HEK293 (cell line): Measurements from ENCODE around the gene SPRED2.

ENCODE experiments used
- CTCF ChIA-PET: fragments of 350-600 bp; formaldehyde crosslinking; extraction: SDS; loops from one replicate; lab custom pipeline; 2021; ENCODE audit warnings: antibody characterized with exemption; lab: Yijun Ruan, JAX
- POLR2A ChIA-PET: fragments of 300-600 bp; formaldehyde crosslinking; extraction: SDS; loops from one replicate; lab custom pipeline; 2020; ENCODE audit warnings: antibody characterized with exemption, inconsistent platforms; lab: Yijun Ruan, JAX
- H3K27ac ChIP-seq: fragments of 200-500 bp; sonication (Bioruptor generic); 2 replicates; pipeline ENCODE4 v1.5.1; 2014; ENCODE audit warnings: low read depth, low read length, control low read depth, inconsistent platforms; ENCODE audit errors: extremely low read depth
- H3K36me3 ChIP-seq, 2 experiments: fragments of 200-500 bp in 1 of 2; sonication (Bioruptor generic) in 1 of 2; 1 replicate in 1 of 2; 2 replicates in 1 of 2; pipeline ENCODE4 v1.5.1; 2014 to 2017; ENCODE audit warnings: inconsistent platforms in 2 of 2, low read length in 2 of 2; ENCODE audit not compliant: control insufficient read depth in 2 of 2, insufficient read depth in 1 of 2
- H3K4me1 ChIP-seq: fragments of 200-500 bp; sonication (Bioruptor generic); 2 replicates; pipeline ENCODE4 v1.5.1; 2014; ENCODE audit warnings: mild to moderate bottlenecking, low read length, inconsistent platforms; ENCODE audit not compliant: control insufficient read depth, insufficient read depth
- H3K4me3 ChIP-seq: 2 replicates; pipeline ENCODE4 v1.5.1; 2011; ENCODE audit warnings: low read depth, mild to moderate bottlenecking, control low read depth, low read length, moderate library complexity
- H3K9me3 ChIP-seq: fragments of 200-500 bp; sonication (Bioruptor generic); 2 replicates; pipeline ENCODE4 v1.5.1; 2014; ENCODE audit warnings: low read depth, low read length, inconsistent platforms; ENCODE audit not compliant: control insufficient read depth, insufficient read depth
- FEZF1 ChIP-seq: fragments of 450-650 bp; formaldehyde crosslinking; IDR thresholded peaks from 2 replicates; pipeline ENCODE4 v1.5.1; 2016; ENCODE audit warnings: missing biosample characterization, missing genetic modification characterization
- HIC1 ChIP-seq: fragments of 450-650 bp; formaldehyde crosslinking; IDR thresholded peaks from 2 replicates; pipeline ENCODE4 v1.5.1; 2016; ENCODE audit warnings: missing biosample characterization, missing genetic modification characterization
- INSM2 ChIP-seq: fragments of 450-650 bp; formaldehyde crosslinking; IDR thresholded peaks from 2 replicates; pipeline ENCODE4 v1.5.1; 2016; ENCODE audit warnings: missing biosample characterization, missing genetic modification characterization
- KLF8 ChIP-seq: fragments of 450-650 bp; formaldehyde crosslinking; IDR thresholded peaks from 2 replicates; pipeline ENCODE4 v1.5.1; 2016; ENCODE audit warnings: missing biosample characterization, missing genetic modification characterization
- PRDM10 ChIP-seq: fragments of 450-650 bp; formaldehyde crosslinking; IDR thresholded peaks from 2 replicates; pipeline ENCODE4 v1.5.1; 2016; ENCODE audit warnings: missing biosample characterization, missing genetic modification characterization
- PRDM6 ChIP-seq: fragments of 450-650 bp; formaldehyde crosslinking; IDR thresholded peaks from 2 replicates; pipeline ENCODE4 v1.5.1; 2017; ENCODE audit warnings: missing biosample characterization, missing genetic modification characterization
- SP2 ChIP-seq: fragments of 450-650 bp; formaldehyde crosslinking; IDR thresholded peaks from 2 replicates; pipeline ENCODE4 v1.5.1; 2016; ENCODE audit warnings: missing biosample characterization, missing genetic modification characterization
- ZBTB21 ChIP-seq: fragments of 450-650 bp; formaldehyde crosslinking; IDR thresholded peaks from 2 replicates; pipeline ENCODE4 v1.5.1; 2017; ENCODE audit warnings: missing biosample characterization, missing genetic modification characterization
- ZBTB44 ChIP-seq: fragments of 450-650 bp; IDR thresholded peaks from 2 replicates; pipeline ENCODE4 v1.5.1; 2018; ENCODE audit warnings: missing biosample characterization, mild to moderate bottlenecking, missing genetic modification characterization
- ZBTB48 ChIP-seq: fragments of 450-650 bp; formaldehyde crosslinking; IDR thresholded peaks from 2 replicates; pipeline ENCODE4 v1.5.1; 2016; ENCODE audit warnings: missing biosample characterization, missing genetic modification characterization
- ZFP69B ChIP-seq: fragments of 450-650 bp; formaldehyde crosslinking; IDR thresholded peaks from 2 replicates; pipeline ENCODE4 v1.5.1; 2016; ENCODE audit warnings: missing biosample characterization, missing genetic modification characterization
- ZNF169 ChIP-seq: fragments of 450-650 bp; formaldehyde crosslinking; IDR thresholded peaks from 2 replicates; pipeline ENCODE4 v1.5.1; 2016; ENCODE audit warnings: missing biosample characterization, missing genetic modification characterization
- ZNF2 ChIP-seq: fragments of 450-650 bp; formaldehyde crosslinking; IDR thresholded peaks from 2 replicates; pipeline ENCODE4 v1.5.1; 2016; ENCODE audit warnings: missing biosample characterization, missing genetic modification characterization
- ZNF324 ChIP-seq: fragments of 450-650 bp; formaldehyde crosslinking; IDR thresholded peaks from 2 replicates; pipeline ENCODE4 v1.5.1; 2016; ENCODE audit warnings: missing biosample characterization, missing genetic modification characterization
- ZNF366 ChIP-seq: fragments of 450-650 bp; formaldehyde crosslinking; conservative IDR thresholded peaks from 2 replicates; pipeline ENCODE4 v1.5.1; 2016; ENCODE audit warnings: missing biosample characterization, missing genetic modification characterization
- ZNF449 ChIP-seq: fragments of 450-650 bp; formaldehyde crosslinking; IDR thresholded peaks from 2 replicates; pipeline ENCODE4 v1.5.1; 2017; ENCODE audit warnings: missing biosample characterization, mild to moderate bottlenecking, missing genetic modification characterization, moderate library complexity
- ZNF48 ChIP-seq: fragments of 450-650 bp; formaldehyde crosslinking; IDR thresholded peaks from 2 replicates; pipeline ENCODE4 v1.5.1; 2016; ENCODE audit warnings: missing biosample characterization, missing genetic modification characterization
- ZNF571 ChIP-seq: fragments of 450-650 bp; formaldehyde crosslinking; IDR thresholded peaks from 2 replicates; pipeline ENCODE4 v1.5.0; 2017; ENCODE audit warnings: missing biosample characterization, missing genetic modification characterization
- ZNF600 ChIP-seq: fragments of 450-650 bp; formaldehyde crosslinking; IDR thresholded peaks from 2 replicates; pipeline ENCODE4 v1.5.1; 2016; ENCODE audit warnings: missing biosample characterization, missing genetic modification characterization
- ZNF692 ChIP-seq: fragments of 450-650 bp; formaldehyde crosslinking; IDR thresholded peaks from 2 replicates; pipeline ENCODE4 v1.5.1; 2016; ENCODE audit warnings: missing biosample characterization, missing genetic modification characterization
- ZNF76 ChIP-seq: fragments of 450-650 bp; formaldehyde crosslinking; IDR thresholded peaks from 2 replicates; pipeline ENCODE4; 2016; ENCODE audit warnings: low read depth, missing biosample characterization, missing genetic modification characterization, borderline replicate concordance

The SPRED2 gene

GRCh38 chr2:65366595-65367125, 65.7 kb downstream of the SPRED2 start:
- peak overlapping the region; percentile 6; the same call in 1 of the 2 replicates for H3K4me3 ChIP-seq
- peaks cover 54% of the 10 kb centered on the region for H3K4me1 ChIP-seq
- peak overlapping the region; percentile 28; the same call in 1 of the 2 replicates for H3K27ac ChIP-seq
- H3K36me3 ChIP-seq, result no peaks in the 10 kb centered on the region
- CTCF ChIA-PET, result interaction anchor here (0.6 to 1.4 kb wide), 4 partner anchors 10 to 182 kb away, joined by 3 to 5 read pairs (median 4); no protein-coding TSS in a partner anchor
- H3K9me3 ChIP-seq, result no peaks in the 10 kb centered on the region
- POLR2A ChIA-PET, result interaction anchor here (1.0 to 1.3 kb wide), 2 partner anchors 16 to 139 kb away, joined by 3 to 4 read pairs; partner anchors contain the start of gene ACTR2
- TF ChIP-seq ZNF600 (tag by site-specific recombination), result 0 out of 2 replicates have a peak, but pooled peaks have one; percentile 25
- peak; percentile 75 for TF ChIP-seq ZNF366 (tag by site-specific recombination)
- 0 out of 2 replicates have a peak, but pooled peaks have one; percentile 26 for TF ChIP-seq ZNF692 (tag by site-specific recombination)
- TF ChIP-seq KLF8 (tag by site-specific recombination), result 0 out of 2 replicates have a peak, but pooled peaks have one; percentile 26
- TF ChIP-seq ZNF169, result no peak
- TF ChIP-seq ZBTB44 (tag by site-specific recombination), result 0 out of 2 replicates have a peak, but pooled peaks have one; percentile 46
- peak; percentile 44; the same call in 1 of the 2 replicates for TF ChIP-seq ZNF449
- no peak for TF ChIP-seq ZFP69B (tag by site-specific recombination)
- no peak for TF ChIP-seq ZNF571 (tag by site-specific recombination)
- no peak for TF ChIP-seq ZNF2 (tag by site-specific recombination)
- TF ChIP-seq ZNF76, result no peak
- peak; percentile 54; the same call in 1 of the 2 replicates for TF ChIP-seq HIC1 (tag by site-specific recombination)
- TF ChIP-seq ZBTB48 (tag by site-specific recombination), result no peak
- TF ChIP-seq PRDM6 (tag by site-specific recombination), result peak; percentile 83
- 0 out of 2 replicates have a peak, but pooled peaks have one; percentile 29 for TF ChIP-seq ZBTB21 (tag by site-specific recombination)
- TF ChIP-seq PRDM10 (tag by site-specific recombination), result peak; percentile 96
- TF ChIP-seq ZNF324, result no peak
- TF ChIP-seq ZNF48 (tag by site-specific recombination), result no peak
- TF ChIP-seq INSM2 (tag by site-specific recombination), result peak; percentile 83
- peak; percentile 54 for TF ChIP-seq FEZF1 (tag by site-specific recombination)
- TF ChIP-seq SP2 (tag by site-specific recombination), result peak; percentile 37; the same call in 1 of the 2 replicates
